NCI-H345 treated with DMSO at 0.1 percent for 48 hours (cell line): ENCODE results near the gene ELP2.
"Not testable (repeated sequence)": the region's sequence is repeated elsewhere in the genome, so short reads cannot be mapped to it uniquely, and the experiment has no call there.

Source experiments
- DNase-seq: peaks from one replicate; lab custom pipeline; 2025; ENCODE audit not compliant: unreplicated experiment; lab: John Stamatoyannopoulos, UW

Gene ELP2

DNA sequence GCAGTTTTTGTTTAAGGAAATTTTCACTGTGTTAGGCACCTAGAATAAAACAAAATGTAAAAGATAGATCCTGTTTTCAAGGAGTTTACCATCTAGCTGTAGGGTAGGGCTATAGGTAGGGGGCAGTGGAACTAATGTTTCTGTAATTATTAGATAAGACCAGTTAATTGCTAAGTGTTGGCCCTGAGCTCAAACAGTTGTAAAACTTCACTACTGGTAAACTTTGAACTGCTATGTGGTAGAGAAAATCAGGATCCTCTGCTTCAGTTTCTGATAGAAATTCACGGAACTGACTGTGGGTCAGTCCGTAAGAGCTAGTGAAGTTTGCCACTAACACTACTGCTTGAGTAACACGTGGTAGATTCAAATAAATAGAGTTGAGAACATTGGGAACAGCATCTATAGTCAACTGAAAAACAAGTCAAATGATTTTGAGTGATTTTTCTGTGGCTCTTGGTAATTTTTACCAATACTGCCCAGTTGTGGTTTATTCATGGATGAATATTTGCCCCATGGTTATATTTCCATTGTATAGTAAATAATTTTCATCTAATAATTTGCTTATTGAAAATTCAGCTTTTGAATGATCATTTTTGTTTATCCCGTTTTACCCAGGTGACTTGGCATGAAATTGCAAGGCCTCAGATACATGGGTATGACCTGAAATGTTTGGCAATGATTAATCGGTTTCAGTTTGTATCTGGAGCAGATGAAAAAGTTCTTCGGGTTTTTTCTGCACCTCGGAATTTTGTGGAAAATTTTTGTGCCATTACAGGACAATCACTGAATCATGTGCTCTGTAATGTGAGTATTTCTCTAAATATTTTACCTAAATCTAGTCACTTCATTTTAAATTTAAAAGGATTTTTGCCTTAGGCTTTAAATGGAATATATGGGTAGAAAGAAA, 26.4 kb downstream of the ELP2 start:
- DNase-seq, result no peak

DNA sequence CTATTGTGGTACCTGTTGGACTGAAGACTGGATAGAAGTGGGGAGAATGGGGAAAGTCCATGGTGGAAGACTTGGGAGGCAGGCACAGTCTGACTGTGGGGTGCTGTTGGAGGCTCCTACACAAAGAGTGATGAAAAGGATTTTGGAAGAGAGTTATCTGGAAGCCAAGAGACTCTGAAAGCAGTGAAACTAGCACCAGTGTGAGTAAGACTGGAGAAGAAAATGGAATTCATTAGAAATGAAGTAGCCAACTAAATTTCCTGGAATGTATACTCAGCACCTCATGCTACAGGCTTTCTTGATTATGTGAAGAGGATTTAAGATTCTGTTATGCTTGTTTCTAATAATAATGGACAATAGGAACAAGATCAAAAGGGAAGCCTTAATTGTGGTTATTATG, 27.7 kb downstream of the ELP2 start:
- DNase-seq, result no peak

DNA sequence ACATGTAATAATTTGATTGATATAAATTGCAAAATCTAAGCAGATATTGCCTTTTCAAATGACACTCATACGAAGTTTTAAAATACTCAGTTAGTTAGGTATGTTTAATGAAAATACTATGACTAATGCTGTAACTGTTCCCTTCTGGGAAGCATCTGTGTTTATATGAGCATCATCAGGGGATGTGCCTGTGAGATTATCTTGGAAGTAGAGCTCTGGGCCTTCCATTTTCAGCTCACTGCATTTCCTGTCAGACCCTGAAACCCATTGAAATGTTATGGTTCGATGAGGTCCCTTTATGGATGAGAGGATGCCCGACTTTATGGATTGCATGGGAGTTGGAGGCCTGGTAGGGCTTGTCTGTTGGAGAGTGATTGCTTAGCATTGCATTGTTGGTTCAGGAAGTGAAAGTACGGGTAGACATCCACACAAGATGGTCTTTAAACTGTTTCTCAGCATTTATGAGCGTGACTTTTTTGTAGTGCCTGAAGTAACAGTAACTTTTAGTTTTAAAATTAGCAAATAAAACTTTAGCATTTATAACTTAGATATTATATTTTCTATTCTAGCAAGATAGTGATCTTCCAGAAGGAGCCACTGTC, 28.7 kb downstream of the ELP2 start:
- no peak for DNase-seq

DNA sequence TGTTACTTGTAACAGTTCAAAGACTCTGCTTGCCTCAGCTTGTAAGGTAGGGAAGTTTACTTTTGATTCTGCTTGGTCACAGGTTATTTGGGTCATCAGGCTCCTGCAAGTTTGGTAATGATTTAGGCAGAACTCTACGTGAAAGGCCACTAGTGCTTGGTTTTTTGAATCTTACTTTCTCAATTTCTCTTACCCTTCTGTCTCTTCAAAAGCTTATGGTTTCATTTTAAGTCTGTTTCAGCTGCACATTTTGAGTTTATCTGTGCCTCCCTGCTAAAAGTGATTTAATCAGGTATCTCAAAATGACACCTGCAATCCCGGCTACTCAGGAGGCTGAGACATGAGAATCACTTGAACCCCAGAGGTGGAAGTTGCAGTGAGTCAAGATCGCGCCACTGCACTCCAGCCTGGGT, 31.3 kb downstream of the ELP2 start:
- DNase-seq, result no peak

DNA sequence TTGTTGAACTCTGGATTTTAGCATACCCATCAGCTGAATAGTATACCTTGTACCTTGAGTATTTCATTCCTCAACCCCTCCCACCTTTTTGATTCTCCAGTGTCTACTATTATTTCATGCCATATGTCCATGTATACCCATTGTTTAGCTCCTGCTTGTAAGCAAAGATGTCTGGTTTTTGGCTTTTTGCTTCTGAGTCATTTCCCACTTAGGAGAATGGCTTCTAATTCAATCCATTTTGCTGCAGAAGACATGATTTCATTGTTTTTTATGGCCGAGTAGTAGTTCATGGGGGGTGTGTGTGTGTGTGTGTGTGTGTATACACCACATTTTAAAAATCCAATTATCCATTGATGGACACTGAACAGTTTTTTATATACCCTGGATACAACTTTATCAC, 33.3 kb downstream of the ELP2 start:
- no peak for DNase-seq

DNA sequence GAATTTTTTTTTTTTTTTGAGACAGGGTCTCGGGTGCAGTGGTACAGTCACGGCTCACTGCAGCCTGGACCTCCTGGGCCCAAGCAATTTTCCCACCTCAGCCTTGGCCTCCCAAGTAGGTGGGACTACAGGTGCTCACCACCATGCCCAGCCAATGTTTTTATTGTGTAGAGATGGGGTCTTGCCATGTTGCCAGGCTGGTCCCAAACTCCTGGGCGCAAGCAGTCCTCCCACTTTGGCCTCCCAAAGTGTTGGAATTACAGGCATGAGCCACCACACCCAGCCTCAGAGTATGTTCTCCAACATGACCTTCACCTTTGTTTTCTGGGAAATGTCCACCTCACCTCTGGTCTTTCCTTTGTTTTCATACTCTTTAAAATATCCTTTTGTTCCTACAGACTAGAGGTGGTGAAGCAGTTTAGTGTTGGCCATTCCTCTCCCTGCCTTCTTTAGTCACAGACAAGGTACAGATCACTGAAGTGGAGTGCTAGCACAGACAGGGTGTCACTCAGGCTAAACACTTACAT, 38.1 kb downstream of the ELP2 start:
- DNase-seq, result no peak

DNA sequence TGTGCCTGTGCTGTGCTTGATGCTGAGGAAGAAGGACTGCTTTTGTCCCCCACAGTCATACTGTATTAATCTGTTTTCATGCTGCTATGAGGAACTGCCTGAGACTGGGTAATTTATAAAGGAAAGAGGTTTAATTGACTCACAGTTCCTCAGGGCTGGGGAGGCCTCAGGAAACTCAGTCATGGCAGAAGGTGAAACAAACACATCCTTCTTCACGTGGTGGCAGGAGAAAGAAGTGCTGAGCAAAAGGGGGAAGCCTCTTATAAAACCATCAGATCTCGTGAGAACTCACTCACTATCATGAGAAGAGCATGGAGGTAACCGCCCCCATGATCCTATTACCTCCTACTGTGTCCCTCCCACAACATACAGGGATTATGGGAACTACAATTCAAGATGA, 38.6 kb downstream of the ELP2 start:
- not testable (repeated sequence) for DNase-seq

DNA sequence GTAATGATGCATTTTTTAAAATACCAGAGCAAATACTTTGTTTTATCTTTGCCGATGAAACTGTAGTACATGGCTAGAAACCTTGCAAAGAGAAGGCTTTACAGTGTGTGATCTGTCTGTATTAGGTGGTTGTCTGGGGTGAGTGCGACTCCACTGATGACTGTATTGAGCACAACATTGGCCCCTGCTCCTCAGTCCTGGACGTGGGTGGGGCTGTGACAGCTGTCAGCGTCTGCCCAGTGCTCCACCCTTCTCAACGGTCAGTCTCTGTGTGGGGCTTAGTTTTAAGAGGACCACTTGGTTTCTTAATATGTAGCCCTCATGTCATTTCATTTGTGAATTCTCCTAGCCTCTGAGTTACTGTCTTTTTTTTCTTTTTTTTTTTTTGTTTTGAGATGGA, 40.2 kb downstream of the ELP2 start:
- no peak for DNase-seq

DNA sequence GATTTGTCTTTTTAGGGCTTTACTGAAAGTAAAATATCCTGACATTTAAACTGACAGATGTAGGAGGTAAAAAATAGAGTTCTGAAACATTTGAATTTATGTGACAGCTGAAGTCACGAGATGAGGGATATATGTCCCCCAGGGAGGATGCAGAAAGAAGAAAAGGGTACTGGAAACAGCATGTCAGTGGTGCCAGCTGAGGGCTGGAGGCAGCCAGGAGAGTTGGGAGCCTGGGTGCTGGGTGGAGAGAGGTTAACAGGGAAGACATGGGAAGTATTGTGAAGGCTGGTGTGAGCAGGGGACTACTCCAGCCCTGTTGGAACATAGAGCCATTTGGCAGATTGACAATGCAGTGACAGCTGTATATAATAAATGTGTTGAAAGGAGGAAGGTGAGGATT, 45.8 kb downstream of the ELP2 start:
- no peak for DNase-seq

DNA sequence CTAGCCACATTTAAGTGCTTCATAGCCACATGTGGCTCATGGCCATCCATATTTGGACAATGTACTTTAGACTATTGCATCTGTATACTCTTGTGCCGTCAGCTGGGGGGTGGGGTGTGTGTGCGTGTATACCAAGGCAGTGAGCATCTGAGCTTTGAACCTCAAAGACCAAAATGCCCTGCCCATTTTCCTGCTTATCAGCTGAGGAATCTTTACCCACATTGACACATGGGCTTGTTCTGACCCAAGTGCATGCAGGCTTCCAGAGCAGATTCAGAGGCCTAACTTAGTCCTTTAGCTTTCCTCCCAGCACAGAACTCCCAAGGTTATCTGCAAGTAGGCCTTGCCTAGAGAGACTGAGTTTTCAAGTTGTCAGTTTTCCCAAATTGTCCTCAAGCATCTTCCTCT, 46.5 kb downstream of the ELP2 start:
- no peak for DNase-seq

DNA sequence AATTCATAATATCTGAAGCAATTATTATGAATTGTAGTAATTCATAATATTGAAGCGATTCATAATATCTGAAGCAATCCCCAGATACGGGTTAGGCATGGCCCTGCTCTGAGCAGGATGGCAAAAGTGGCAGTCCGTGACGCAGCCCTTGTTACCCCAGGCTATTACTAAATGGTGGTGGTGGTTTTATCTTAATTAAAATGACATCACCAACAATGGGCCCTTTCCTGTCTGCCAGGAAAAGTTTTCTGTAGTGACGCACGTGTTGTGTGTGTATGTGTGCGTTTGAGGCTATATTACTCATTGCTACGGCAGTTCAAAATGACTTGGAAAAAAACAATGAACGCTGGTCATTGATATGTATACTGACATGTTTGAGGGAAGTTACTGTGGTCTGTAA, 47.0 kb downstream of the ELP2 start:
- DNase-seq, result no peak

DNA sequence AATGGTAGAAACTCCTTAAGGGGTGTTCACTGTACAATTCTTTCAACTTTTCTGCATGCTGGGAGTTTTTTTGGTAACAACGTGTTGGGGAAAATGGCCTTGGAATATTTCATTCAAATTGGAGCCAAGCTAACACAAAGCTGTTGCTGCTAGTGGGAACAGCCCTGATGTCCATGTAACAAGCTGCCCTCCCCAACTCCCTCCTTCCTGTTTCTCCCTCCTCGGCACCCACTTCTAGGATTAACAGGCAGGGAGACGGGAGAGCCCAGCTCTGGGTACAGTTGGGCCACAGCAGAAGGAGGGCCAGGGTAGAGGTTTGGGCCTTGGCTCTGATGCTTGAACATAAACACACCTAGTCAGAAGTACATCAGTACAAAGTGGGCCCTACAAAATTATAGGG, 48.2 kb downstream of the ELP2 start:
- DNase-seq, result no peak

DNA sequence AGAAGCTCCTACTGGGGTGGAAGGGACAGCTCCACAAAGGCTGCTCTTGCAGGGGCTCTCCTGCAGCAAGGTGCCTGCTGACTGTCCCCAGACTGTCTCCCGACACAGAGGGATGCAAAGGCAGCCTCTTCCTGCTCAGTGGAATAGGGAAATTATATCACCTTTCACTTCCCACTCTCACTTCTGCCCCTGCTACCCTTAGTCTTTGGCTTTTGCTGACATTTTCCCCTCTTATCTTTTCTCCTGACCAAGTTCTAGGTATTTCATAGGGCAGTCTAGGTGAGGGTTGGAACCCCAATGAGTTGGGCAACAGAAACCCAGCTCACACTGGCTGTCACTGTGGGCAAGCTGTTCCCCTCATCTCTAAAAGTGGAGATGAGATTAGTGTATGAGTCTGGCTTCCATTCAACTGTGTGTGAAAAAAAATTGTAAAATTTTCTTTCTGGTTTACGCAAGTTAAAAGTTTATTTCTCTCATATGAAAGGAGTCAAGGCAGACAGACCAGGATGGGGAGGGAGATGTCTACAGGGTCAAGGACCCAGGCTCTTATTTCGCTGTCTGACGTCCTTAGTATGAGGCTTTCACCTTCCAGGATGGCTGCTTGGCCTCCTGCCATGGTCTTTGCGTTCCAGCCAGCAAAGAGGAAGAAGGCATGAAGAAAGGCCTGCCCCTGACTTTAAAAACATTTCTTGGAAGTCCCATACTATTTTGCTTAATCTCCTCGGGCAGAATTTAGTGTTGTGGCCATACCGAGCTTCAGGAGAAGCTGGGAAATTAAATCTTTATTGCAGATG, 50.1 kb downstream of the ELP2 start:
- no peak for DNase-seq

DNA sequence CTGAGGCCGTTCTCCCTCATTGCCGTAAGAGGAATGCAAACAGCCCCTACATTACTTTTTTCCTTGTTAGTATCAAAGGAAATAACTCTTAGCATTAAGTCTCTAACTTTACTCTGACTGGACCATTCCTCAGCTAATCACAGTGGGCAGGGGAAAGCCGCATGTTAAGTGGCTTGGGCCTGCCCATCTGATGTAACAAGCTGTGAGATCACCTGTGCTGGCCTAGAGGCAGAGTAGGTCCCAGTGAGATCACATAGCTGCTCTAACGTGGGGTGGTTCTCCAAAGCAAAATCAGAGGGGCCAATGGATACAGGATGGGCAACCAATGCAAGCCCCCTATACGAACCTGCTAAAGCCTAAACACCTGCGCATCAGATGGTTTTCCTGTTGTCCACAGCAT, 51.7 kb downstream of the ELP2 start:
- no peak for DNase-seq

DNA sequence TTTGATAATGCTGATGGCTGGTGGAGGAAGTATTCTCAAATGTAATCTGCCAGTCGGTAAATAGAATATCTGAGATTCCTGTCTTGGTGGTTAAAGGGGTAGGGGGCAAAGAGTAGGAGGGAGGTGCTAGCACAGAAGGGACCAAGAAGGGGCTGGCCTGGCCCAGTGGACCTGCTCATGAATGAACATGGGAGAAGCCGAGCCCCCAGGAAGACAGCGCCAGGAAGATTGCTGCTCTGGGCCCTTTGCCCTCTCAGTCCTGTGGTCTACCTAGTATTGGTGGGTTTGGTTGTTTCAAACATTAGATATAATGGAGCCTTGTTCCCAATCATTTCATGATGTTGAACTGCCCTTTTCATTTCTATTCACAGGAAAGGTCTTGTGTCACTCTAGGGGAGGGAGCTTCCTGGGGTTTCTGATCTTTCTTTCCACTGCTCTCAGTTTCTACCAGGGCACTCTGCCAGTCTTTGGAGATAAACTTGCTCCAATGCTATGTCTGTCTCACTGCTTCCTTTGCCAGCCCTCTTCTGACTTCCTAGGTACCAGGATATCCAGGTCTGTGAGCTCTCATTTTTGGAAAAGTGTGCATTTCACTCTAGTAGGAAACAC, 52.3 kb downstream of the ELP2 start:
- DNase-seq, result no peak

DNA sequence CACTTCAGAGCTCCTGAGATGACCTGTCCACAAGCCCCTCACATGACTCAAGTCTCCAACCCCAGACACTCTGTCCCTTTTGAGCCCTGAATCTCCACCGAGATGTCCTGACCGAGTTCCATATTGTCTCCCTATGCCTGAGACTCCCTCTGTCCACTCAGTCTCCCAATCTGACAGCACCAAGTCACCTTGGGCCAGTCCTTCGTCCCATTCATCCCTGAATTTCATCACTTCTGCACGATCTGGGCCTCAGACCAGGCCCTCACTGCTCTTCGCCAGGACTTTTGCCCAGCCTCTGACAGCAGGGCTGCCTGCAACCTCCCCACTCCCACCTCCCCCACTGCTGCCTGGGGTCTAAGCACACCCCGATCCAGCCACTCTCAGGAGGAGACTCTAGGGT, 53.3 kb downstream of the ELP2 start:
- DNase-seq, result no peak

DNA sequence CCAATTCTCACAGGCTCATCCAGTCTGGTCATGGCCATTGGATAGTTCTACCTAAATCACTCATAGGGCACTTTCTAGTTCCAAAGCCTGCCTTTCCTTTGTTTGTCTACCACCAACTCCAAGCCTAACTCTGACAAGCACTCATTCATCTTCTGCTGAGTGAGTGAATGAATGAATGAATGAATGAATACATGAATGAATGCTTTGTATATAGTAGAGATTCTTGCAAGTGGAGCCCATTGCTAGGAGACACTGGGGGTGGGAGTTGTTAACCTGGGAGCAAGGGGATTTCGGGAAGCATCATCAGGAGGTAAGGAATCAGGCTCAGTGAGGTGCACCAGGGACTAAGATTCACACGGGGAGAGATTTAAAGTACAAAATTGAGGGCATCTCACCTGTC, 54.3 kb downstream of the ELP2 start:
- no peak for DNase-seq

DNA sequence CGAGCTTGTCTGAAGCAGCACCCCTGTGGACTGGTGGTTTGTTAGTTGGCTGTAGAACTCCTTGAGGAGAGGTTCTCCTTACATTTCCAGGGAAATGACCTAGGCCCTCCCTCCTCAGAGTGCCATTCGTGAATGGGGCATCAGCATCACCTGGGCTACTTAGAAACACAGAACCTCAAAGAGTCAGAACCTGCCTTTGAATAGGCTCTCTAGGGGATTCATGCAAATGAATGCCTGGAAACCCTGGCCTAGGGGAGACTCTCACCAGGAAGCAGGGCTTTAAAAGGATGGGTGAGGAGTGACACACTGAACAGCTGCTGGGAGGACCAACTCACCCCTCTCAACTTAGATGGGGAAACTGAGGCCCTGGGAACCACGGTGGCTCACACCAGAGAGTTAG, 55.5 kb downstream of the ELP2 start:
- no peak for DNase-seq

DNA sequence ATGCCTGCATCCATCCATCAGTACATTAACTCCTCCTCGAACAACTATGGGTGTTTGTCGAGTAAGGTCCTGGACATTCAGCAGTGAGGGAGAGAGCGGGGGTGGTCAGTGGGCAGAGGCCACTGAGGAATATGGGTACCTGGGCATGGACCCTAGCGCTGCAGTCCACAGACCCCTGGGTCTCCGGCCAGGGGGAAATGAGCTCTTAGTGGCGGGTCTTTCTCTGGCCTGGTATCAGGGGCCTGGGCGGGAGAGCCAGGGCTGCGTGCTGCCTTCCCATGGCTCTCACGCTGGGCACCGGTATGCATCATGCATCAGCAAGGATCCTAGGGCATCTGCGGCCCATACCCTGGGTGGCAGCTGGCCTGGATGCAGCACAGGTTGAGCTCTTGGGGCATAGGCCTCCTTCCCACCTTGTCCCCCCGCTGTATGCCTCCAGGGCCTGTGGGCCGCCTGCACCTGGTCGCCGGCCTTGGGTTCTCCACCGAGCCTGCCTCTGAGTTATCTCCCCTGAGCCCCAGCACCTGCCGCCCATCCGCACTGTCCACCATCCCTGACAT, 56.3 kb downstream of the ELP2 start:
- DNase-seq, result no peak

DNA sequence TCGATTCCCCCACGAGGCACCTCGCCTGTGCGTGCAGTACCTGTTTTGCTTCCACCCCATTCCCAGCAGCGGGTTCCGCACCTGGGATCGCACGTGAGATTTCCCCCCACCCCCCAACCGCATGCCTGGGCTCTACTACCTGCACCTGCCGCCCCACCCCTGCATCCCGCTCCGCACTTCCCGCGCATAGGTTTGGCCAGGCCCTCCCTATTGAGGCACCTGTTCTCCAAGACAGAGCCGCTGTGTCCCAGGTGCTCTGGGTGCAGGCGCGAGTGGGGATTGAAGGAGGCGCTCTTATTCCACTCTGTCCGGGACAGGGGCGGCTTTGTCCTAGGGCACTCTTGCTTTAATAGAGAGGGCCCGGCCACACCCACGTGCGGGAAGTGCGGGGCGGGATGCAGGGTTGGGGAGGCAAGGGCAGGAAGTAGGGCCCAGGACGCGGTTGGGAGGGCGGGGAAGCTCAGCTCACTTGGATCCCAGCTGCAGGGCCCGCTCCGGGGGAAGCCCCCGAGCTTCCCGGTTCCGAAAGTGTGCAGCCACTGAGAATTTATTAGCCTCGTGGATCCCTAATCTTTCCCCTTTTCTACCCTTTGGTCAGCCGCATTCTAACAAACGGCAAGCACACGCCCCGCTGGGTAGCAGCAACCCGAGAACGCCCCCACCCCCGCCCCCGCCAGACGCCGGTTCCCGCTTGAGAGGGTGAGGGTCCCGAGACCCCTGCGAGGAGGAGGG, 56.9 kb downstream of the ELP2 start:
- no peak for DNase-seq
